NCI-H2029 treated with DMSO at 0.1 percent for 48 hours (cell line): ENCODE data around the gene CSF2RB.

Experiments
- DNase-seq: peaks from one replicate; lab custom pipeline; 2025; lab: John Stamatoyannopoulos, UW

Gene CSF2RB

DNA sequence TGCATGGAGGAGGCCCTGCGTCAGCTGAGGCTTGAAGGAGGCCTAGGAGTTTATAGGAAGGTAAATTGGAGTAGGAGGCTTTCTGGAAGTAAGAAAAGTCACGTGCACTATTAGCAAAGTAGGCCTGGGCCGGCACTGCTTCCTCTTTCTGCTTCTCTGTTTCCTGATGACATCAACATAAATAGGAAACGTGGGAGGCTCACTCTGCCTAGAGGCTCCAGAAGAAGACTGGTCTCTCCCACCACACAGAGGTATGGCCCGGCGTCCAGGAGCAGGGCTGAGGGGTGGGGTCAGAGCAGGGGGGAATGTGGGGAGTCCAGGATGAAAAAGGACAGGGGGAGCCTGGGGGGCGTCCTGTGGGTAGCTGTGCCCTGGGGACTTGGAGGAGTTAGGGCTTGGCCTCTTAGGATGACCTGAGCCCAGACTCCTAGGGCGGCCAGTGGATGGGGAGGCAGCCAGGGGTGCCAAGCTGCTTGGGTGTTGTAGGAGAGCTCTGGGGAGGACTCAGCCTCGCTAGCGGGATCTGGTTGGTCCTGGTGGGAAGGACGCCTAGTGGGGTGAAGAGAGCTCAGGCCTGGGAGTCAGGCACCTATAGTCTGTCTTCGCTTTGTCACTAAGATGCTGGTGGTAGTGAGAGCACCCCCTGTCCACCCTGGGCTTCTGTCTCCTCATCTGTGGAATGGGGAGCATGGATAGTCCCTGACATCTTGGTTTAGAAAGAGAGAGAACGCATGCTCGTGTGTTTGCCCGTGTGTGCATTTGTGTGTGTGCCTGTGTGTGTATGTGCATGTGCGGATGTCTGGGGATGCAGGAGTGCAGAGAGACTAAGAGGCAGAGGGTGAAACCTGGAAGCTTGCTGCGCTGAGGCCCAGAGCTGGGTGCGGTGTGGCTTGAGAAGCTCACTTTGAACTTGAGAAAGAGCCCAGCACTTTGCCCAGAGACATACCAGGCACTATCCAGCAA is at the start of gene CSF2RB:
Gene CSF2RB (plus strand): TSS at position 202 of the 963 bp plus-strand sequence. CDS start 8,580 bp downstream, outside the sequence.
- no peak for DNase-seq

DNA sequence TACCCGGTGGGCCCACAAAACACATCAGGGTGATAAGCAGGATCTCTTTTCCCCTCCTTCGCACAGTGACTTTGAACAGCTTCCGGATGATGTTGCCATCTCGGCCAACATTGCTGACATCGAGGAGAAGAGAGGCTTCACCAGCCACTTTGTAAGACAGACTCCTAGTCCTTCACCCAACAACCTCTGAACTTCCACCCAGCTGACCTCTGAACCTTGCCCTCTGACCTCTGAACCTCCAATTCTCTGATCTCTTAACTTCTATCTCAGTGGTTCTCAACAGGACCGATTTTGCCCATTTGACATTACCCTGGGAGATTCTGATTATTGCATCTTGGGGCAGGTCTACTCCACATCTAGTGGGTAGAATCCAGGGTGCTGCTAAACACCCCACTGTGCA is 49.4 kb upstream of the CSF2RB start:
- DNase-seq, result no peak

DNA sequence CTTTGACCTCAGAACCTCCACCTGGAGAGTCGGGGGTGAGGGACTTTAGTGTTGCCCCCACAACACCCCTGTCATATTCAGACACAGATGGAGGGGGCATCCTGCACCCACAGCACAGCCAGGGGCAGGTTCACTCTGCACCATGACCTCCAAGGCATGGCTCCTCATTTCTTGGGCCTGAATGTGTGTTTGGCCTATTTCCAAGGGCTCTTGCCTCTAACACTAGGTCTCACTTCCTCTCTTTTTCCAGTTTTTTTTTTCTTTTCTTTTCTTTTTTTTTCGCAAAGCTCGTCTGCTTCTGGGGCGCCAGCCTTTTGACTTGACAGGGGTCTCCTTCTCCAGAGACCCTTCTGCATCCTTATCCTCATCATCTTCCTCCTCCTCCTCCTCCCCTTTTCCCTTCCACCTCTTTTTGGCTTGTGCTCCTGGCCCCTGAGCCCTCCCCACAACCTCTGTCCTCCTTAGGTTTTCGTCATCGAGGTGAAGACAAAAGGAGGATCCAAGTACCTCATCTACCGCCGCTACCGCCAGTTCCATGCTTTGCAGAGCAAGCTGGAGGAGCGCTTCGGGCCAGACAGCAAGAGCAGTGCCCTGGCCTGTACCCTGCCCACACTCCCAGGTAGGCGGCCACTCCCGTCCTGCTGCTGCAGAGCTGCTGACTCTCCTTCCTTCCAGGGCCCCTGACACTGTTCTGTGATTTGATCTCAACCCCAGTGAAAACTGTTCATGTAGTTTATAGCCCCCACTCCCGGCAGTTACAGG is 48.8 kb upstream of the CSF2RB start:
- no peak for DNase-seq

DNA sequence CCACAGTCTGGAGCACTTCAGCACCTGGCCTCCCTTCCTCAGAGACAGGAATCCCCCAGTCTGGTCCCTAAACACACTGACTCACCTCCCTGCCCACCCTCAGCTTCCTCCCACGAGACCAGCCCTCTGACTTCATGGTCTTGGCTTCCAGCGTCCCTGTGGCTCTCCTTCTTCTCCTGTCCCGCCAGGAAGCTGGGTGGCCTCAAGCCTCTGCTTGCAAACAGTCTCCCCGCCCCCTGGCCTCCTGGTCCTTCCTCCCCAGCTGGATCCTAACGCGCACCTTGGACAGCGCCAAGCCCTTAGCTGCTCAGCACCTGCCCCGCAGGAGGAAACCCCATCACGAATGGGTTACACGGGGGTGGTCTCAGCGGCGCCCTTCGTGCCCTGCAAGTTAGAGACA is 48.1 kb upstream of the CSF2RB start:
- no peak for DNase-seq

DNA sequence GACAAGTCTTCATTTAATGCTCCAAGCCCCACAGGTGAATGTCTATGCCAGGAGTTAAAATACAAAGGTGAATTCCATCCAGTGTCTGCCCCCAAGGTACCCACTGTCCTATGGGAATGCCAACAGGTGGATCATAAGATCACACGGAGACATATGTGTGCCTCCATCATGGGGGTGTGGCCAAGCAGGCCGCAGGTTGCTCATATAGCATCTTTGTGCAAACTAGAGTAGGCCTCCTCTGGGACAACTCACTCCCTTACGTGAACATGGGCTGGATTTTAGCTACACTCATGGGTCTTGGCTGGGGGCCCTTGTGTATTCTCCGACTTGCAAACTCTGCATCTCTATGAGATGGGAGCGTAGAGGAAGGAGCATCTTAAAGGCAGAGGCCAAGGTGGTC is 45.7 kb upstream of the CSF2RB start:
- no peak for DNase-seq

DNA sequence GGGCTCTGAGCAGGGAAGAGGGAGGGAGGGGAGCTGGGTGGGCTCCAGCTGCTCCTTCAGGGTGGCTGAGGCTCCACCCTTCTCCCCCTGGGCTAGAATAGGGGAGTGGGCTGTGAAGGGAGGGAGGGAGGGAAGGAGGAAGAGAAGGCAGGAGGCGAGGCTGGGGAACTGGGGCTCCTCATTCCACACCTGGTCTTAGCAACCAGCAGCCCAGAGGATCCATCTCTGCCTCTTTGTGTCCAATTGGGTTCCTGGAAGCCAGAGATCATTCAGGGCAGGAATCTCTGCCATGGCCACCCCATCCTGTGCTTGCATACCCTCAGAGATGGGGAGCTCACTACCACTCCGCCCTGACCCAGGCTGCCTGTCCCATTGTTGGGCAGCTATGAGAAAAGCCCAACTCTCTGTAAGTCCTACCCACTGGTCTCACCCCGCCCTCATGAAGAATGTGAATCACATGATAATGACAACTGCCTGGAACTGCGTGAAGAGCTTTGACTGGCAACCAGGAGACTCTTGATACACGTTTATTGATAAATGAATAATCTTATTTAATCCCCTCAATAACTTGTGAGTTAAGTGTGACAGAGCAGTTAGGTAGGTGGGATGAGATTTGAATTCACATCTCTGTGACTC is 44.8 kb upstream of the CSF2RB start:
- DNase-seq, result no peak

DNA sequence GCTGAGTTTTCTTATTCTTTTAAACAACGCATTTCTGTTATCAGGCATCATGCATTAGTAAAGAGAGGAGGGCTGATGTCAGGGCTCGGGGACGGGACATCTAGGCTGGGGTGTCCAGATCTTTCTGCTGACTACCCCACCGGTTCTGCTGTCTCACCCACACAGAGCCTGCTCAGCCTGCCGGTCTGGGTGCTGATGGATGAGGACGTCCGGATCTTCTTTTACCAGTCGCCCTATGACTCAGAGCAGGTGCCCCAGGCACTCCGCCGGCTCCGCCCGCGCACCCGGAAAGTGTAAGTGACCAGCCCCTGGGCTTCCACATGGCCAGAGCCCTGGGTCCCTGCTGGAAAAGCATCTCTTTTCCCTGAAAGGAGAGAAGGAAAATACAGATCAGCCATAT is 43.2 kb upstream of the CSF2RB start:
- no peak for DNase-seq

DNA sequence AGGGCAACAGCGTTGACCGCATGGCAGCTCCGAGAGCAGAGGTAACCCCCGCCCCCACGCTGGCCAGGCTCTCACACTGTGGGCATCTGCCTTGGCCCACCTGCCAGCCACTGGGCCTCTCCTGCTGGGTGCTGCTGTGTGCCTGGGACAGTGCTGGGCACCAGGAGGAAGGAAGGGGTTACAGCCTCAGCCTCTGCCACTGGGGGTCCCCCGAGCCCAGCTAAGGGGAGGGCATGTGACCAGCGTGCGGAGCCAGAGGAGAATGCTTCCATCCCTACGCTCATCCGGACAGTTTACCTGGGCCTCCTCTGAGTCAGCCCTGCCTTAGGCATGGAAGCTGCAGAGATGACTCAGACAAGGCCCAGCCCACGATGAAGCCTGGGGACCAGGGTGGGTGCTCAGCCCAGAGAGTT is 41.8 kb upstream of the CSF2RB start:
- DNase-seq, result no peak

DNA sequence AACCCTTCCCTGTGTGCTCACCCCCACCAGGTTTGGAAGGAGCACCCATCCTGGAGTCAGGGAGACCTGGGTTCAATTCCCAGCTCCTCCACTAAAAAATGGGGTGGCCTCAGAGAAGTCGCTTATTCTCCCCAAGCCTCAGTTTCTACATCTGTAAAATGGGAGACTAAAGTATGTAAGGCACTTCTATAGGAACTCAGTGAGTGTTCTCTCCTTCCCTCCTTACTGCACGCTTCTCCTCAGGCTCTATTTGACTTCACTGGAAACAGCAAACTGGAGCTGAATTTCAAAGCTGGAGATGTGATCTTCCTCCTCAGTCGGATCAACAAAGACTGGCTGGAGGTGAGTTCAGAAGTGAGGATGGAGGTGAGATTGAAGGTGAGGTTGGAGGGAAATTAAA is 41.3 kb upstream of the CSF2RB start:
- DNase-seq, result no peak

DNA sequence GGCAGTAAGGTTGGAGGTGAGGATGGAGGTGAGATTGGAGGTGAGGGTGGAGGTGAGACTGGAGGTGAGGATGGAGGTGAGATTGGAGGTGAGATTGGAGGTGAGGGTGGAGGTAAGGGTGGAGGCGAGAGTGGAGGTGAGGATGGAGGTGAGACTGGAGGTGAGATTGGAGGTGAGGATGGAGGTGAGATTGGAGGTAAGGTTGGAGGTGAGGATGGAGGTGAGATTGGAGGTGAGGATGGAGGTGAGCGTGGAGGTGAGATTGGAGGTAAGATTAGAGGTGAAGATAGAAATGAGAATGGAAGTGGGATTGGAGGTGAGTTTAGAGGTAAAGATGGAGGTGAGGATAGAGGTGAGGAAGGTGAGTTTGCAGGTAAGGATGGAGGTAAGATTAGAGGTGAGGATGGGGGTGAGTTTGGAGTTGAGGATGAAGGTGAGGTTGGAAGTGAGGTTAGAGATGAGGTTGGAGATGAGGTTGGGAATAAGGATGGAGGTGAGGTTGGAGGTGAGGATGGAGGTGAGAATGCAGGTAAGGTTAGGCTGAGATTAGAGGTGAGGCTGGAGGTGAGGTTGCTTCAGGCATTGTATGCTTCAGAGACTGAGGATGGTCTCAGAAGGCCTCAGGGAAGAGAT is 40.4 kb upstream of the CSF2RB start:
- no peak for DNase-seq

DNA sequence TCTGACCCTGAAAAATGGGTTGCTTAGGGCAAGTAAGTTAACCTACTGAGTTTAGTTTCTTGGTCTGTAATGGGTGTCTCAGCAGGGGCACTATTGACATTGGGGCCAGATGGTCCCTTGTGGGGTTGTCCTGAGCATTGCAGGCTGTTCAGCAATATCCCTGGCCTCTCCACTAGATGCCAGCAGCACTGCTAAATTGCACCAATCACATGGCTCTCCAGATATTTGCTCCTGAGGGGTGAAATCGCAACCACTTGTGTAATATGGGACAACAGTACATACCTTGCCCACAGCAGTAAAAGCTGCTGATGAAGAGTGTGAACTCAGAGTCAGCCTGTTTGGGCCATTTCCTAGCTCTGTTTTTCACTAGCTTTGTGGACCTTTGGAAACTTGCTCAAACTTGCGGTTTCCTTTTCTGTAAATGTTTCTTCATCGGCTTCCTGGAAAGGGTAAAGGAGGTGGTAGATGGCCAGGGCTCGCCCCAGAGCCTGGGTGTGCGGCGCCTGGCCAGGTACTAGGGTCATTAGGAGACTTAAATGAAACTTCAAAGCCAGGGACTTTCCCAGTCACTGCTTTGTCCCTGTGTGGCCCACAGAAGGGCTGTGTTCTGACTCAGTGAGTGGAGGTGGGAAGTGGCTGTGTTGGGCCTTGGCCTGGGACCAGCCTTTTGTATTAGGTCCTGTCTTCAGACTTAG is 39.7 kb upstream of the CSF2RB start:
- DNase-seq, result no peak

DNA sequence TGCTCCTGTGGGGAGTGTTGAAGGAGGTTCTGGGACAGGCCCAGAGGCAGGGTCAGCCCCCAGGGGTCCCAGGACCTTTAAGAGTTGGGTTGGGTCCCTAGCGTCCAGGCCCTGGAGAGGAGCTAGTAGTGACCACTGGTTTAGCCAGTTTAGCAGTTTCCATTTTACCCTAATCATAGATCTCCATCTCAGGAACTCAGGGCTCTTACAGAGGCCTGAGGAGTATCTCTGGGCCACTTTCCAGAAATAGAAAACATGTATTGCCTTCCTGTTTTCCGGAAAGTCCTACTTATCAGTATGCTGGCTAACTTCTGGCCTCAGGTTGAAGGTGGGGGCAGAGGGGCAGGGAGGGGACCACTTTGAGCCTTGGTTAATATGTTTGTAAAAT is 39.1 kb upstream of the CSF2RB start:
- no peak for DNase-seq

DNA sequence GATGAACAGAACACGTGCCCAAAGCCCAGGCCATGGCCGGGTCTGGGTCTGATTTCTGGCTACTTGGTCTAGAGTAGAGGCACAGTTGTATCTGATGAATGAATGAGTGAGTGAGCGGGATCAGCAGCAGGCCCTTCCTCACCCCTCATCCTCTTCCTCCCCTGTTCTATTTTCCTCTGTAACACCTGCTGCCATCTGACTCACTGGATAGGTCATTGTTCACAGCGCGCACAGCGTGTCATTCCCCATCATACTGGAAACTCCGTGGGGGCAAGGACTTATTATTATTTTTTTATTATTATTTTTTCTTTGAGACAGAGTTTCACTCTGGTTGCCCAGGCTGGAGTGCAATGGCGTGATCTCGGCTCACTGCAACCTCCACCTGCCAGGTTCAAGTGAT is 38.7 kb upstream of the CSF2RB start:
- no peak for DNase-seq

DNA sequence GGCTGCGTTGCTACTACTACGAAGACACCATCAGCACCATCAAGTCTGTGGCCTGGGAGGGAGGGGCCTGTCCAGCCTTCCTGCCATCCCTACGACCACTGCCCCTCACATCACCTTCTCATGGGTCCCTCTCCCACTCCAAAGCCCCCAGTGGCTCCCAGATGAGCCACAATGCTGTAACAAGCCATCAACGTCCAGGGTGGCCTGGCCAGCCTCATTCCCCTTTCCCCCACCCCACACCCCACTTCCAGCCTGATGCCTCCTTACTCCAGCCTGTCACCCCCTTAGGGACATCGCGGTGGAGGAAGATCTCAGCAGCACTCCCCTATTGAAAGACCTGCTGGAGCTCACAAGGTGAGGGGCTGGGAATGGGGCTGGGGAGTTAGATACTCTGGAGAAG is 37.7 kb upstream of the CSF2RB start:
- no peak for DNase-seq

DNA sequence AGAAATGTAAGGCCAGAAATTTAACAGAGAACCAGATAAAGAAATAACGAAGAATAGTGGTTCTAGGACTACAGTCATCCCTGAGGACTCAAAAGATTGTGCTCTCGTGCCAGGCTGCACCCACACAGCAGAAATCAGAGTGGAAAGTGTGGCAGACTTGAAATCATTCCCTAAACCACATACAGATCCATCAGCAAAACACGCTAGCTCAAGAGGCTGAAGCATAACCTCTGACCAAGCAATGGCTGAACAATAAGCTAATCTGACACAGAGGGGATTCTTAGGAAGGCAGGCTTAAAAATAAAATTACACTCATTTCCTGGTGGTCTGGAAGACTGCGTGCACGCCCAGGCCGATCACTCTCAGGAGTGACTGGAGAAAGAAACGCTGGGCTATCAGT is 33.7 kb upstream of the CSF2RB start:
- DNase-seq, result no peak

DNA sequence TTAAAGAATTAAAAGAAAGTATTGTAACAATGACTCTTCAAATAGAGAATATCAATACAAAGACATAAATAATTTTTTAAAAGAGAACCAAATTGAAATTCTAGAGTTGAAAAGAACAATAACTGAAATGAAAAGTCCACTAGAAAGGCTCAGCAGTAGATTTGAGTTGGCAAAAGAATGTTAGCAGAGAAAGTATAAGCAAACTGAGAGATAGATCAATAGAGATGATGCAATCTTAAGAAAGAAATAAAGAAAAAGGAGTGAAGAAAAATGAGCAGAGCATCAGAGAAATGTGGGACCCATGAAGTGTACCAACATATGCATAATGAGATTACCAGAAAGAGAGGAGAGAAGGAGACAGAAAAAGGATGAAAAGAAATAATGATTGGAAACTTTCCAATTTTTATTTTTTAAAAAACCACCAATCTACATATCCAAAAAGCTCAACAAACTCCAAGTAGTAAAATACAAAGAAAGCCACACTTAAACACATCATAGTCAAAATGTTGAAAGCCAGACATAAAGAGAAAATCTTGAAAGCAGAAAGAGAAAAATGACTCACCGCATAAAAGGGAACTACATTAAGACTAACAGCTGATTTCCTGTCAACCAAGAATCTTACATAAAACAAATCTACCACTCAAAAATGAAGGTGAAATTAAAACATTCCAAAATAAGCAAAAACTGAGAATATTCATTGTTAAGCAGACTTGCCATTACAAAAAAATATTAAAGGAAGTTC is 31.8 kb upstream of the CSF2RB start:
- no peak for DNase-seq

DNA sequence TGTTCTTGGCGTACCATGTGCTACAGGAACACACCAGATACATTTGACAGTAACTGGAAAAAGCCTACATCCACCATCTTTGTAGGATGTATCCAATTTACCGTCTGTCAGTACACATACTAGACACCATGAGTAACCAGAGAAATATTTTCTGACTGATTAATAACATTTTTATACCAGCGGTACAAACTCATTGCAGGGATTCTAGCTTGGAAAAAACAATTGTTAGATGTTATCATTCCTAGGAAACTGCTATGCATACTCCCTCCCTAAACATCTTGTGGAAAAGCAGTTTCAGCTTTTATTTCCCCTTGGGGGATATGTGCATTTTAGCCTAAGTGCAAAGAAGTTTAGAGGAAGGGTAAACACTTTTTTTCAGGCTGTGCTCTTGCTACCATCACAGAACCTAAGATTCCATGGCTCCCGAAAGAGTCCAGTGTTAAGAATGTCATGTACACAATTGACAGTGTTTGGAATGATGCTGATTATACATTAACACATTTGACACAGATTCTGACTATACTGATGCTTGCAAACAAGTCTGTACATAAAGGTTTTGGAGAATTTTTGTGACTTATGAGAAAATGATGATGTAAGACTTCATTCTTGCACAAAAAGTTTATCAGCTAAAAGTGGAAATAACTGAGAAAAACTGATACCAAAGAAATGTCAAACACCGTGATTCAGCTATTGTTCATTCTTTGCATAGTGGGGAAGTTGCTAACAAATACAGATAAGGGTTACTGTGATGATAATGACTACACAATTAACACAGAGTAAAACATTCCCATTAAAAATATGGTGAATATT is 28.9 kb upstream of the CSF2RB start:
- no peak for DNase-seq

DNA sequence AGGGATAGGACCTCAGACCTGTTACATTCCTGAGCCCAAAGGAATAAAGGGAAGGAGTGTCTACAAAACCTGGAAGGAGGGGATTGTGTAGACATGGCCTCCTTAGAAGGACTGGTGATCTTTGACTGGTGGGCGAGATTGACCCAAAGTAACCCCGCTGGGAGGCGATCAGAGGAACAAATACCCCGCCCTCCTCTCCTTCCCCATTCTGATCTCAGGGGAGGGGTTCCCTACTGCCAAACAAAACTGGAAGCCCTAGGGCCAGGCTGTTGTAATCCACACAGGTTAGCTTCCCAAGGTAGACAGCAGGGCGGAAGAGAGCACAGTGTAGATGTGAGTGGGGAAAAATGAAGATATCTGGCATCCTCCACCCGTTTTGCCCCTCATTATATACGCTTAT is 28.0 kb upstream of the CSF2RB start:
- no peak for DNase-seq

DNA sequence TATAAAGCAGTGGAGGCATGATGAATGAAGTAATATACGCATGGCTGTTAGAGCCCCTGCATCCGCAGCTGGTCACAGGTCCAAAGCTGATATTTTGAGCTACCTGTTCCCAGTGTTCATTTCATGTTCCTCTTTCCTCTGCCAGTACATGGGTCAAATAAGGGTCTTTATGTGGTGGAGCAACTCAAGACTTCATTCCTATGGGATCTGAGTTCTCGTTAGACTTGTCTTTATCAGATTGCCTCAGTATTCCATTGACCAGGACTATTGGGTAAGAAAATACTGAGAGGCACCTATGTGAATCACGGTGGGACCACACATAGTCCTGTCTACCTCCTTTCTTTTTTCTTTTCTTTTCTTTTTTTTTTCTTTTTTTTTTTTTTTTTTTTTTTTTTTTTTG is 27.4 kb upstream of the CSF2RB start:
- no peak for DNase-seq

DNA sequence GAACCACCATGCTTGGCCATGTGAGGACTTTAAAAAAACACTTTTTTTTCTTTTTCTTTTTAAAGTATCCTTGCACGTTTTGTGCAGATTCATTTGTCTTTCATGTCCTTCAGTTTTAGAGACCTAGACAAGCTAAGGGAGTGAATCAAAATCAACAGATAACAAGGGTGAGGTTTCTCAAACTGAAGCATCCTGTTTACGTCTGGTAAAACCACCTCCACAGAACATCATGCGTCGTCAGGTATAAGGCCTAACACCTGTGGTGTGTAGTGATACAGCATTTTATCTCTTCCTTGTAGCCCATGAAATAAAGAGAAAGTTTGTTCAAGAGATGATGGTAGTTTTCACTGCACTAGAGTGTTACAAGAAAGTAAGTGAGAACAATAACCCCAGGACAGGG is 26.3 kb upstream of the CSF2RB start:
- DNase-seq, result no peak
